ENCODE results near the gene GJB6.
A peak's percentile ranks its signal among the peaks of the same experiment; 100 is the strongest.

The GJB6 gene

GRCh38 chr13:20188667-20189553 lies 43.2 kb downstream of the GJB6 start:
- DNase-seq (ENCODE audit: low read depth, low spot score): no peak

GRCh38 chr13:20186771-20187170 lies 45.3 kb downstream of the GJB6 start:
- DNase-seq (ENCODE audit: low read depth, low spot score): no peak

DNA sequence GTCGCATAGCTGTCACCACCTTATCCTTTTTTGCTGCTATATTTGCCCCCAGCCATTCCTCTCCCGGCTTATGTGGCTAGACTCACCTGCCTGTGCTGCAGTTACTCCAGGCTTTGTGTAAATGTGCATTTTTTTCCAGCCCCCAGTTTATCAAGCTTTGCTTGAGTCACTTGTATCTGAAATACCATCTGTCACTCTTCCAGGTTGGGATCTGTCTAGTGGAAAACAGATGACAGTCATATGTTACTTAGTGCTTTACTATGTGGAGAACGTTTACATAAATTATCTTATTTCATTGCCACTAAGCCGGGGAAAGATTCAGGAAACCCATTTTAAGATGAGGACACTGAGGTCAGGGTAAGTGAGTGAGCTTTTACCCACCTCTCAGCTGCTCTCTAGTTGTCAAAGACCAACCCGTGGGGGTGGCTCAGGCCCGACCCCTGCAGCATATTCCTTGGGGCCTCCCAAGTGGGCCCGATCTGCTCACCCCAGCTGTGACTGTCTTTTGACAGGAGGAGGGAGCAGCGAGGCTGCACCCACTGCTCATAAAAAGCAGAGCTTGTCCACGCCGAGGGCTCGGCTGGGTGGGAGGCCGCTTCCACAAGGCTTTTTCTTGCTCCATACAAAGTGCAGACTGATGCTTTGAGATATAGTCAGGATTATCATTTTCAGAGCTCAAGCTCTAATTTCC lies 46.6 kb downstream of the GJB6 start:
- DNase-seq (ENCODE audit: low read depth, low spot score): no peak

- DNase-seq (ENCODE audit: low read depth, low spot score): peak; percentile 87
These were observed 49.8 kb downstream of the GJB6 start for GRCh38 chr13:20182231-20182846.

- DNase-seq (ENCODE audit: low read depth, low spot score): no peak
These were observed 50.9 kb downstream of the GJB6 start for GRCh38 chr13:20181188-20181587.

- peak; percentile 19 for DNase-seq (ENCODE audit: low read depth, low spot score)
These were observed 54.0 kb downstream of the GJB6 start for GRCh38 chr13:20178156-20178555.

- no peak for DNase-seq (ENCODE audit: low read depth, low spot score)
These were observed 54.9 kb downstream of the GJB6 start for GRCh38 chr13:20177049-20177831.

- no peak for DNase-seq (ENCODE audit: low read depth, low spot score)
These were observed 56.0 kb downstream of the GJB6 start for GRCh38 chr13:20175907-20176652.

- no peak for DNase-seq (ENCODE audit: low read depth, low spot score)
These were observed 56.7 kb downstream of the GJB6 start for GRCh38 chr13:20175406-20175794.

DNA sequence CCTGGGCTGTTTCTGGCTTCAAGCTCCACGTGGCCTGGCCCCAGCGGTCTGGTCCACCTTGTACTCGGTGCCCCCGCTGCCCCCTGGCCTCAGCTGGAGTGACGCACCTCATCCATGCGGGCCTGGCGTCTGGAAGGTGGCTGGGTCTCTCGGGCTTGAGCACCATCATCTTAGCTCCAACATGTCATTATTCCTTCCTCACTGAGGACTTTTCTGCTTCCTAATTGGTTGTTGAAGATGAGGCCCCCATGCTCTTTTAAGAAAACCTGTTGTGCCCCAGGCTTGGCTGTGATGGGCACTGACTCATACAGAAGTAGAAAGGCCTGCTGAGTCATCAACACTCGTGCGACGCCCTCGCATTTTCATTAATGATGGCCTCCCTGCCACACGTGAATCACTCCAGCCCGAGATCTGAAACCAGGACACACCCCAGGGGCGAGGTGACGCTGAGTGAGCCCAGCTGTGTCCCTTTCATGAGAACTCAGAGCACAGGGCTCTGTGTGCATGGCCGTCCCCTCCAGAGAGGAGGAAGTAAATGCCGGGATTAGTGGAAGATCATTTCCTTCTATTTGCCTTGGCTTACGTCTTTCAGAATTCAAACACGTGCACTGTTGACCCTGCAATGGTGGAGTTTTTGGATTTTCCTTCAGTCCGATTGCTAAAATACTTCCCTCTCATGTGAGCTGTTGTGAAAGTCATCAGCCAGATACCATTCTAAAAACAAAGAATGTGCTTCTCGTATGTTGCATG lies 57.3 kb downstream of the GJB6 start:
- DNase-seq (ENCODE audit: low read depth, low spot score): peak; percentile 93

- DNase-seq (ENCODE audit: low read depth, low spot score): no peak
These were observed 58.9 kb downstream of the GJB6 start for GRCh38 chr13:20173116-20173746.
